NCI-H82 (cell line): Measurements from ENCODE around the gene RAB14.
A peak's percentile ranks its signal among the peaks of the same experiment; 100 is the strongest.
"Not testable (repeated sequence)": the region's sequence is repeated elsewhere in the genome, so short reads cannot be mapped to it uniquely, and the experiment has no call there.

Experiments
- DNase-seq: peaks from one replicate; lab custom pipeline; 2025; lab: John Stamatoyannopoulos, UW

Gene RAB14

DNA sequence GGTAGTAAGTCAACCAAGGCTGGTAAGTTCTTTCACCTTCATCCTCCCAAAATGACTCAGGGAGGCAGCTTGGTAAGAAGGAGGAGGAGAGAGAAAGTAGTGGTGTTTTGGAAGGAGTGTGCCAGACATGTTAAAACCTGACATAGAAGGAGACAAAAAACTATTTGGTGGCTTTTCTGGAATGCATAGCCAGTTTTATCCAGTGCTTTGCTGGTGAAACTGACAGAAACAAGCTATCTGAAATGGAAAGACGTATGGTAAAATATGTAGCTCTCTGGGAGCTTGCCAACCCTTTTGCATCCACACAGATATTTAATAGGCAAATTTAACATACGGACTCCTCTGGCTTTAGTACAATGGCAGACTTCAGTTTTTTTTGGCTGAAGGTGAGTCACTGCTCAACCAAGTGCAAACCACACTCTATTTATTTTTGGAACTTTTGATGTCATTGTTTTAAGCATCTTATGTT is 45.4 kb downstream of the RAB14 start:
- no peak for DNase-seq

DNA sequence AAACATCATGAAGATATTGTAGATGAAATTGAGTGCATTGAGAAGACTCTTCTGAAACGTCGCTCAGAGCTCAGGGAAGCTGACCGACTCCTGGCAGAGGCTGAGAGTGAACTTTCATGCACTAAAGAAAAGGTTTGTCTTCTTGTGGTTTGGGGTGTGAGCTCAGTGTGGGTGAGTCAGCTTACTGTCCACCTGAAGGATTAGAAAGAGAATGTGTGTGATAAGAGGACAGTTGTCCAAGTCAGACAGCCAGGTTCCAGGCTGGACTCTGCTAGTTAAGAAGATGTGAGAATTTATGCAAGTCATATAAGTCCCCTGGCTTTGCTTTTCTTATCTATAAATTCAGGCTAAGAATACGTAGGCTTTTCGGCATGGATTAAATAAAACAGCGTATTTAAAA is 46.9 kb downstream of the RAB14 start:
- no peak for DNase-seq

DNA sequence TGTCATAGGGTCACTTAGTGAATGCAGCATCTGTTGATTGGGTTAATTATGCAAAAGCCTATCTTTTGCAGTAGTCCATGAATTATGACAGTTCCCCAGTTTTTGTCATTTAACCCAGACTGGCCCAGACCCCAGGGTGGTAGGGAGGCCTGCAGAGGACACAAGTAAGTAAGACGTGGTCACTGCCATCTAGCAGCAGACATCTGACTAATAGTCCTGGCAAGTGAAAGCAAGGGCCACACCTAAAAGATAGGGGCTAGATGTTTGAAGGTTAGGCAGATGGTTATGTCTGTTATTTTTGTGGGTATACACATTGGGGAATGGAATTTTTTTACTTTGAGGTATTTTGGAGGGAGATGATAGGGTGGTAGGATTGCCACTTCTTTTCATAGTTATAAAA is 48.0 kb downstream of the RAB14 start:
- DNase-seq = no peak

DNA sequence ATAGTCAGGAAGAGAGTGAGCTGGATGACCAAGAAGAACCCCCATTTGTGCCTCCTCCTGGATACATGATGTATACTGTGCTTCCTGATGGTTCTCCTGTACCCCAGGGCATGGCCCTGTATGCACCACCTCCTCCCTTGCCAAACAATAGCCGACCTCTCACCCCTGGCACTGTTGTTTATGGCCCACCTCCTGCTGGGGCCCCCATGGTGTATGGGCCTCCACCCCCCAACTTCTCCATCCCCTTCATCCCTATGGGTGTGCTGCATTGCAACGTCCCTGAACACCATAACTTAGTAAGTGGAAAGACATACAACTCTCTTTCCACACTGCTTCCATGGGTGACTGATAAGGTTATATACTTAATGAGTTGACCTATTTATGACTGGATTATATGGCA is 51.5 kb downstream of the RAB14 start:
- DNase-seq = no peak

DNA sequence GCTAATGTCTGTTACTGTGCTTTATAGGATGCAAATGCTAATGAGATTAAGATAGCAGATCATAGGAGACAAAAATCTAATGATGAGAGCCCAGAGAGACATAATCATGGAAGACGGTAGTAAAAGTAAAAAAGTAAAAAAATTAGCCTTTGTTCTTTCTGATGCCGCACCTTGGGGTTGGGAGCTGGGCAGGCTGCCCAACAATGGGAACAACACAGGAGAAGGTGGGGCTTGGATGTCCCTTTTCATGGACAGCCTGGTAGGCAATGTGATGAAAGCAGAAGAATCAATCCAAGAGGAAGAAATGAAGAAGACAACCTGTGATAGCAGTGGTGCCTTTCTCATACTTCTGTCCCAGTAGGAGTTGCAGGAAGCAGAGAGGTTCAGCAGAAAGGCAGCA is 57.2 kb downstream of the RAB14 start:
- DNase-seq = no peak

DNA sequence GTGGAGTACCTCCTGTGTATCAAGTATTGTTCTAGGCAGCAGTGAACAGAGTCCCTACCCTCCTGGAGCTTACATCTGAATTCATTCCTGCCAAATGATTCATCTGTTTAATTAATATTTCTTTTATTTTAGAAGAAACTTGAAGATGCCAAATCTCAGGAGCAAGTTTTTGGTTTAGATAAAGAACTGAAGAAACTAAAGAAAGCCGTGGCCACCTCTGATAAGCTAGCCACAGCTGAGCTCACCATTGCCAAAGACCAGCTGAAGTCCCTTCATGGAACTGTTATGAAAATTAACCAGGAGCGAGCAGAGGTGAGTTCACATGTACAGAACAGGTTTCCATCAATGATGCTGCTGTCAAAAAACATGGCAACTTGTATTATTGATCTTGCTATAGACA is 57.9 kb downstream of the RAB14 start:
- no peak for DNase-seq

DNA sequence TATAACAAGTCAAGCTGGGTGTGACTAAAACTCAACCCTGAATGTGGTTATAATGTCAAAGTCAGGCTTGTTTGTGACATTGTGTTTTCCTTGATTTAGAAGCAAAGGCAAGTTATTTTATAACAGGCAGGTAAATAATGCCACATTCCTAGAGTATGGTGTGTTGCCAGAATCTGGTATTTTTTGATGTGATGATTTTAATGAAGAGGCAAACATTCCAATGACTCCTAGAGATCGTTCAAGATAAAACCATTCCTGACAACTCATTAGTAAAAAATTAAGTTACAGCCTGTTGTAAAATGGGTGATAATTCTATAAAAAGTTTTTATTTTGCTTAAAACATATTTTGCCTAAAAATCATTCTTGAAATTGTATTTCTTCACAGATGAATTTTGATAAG is 60.0 kb downstream of the RAB14 start:
- DNase-seq = no peak

DNA sequence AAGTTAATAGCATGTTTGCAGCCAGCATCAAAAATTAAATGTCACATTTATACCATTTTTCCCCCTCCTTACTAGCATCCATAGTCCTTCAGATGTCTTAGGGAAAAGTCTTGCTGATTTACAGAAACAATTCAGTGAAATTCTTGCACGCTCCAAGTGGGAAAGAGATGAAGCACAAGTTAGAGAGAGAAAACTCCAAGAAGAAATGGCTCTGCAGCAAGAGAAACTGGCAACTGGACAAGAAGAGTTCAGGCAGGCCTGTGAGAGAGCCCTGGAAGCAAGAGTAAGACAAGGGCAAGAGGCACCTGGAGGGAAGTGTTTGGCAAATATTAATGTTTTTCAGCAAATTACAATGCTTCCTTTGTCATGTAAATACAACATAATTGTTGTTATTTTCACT is 60.4 kb downstream of the RAB14 start:
- DNase-seq = no peak

DNA sequence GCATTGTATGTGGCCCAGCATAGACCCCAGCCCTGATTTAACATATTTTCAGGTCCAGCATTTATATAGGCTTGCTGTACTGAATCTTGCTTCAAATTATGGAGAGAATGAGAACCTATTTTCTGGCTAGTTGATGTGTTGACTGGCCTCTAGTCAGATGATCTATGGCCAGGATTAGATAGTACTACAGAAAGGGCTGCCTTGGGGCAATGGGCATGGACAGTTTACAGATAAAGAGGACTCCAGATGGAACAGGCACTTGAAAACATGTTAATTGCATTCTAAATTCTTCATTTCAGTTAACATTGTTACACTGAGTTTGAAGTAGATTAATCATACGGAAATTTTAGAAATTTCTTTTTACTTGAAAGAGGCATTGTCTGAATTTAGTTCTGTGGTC is 61.5 kb downstream of the RAB14 start:
- no peak for DNase-seq

DNA sequence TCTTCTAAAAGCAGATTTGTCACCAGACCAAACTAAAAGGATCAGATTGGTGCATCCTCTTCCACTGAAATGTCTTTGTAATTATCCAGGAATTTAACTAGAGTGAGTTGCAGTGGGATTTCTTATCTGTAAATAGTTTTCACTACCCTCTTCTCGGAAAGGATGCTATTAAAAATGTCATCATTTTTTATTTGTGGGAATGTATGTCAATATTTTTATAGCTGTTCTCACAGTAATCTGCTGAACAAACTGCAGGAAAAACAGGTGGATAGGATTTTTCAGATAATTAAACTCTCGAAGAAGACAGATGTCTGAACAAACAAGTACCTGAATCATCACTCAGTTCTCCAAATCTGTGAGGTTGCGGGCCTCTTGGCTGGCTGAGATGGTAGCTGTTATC is 62.7 kb downstream of the RAB14 start:
- DNase-seq = no peak

DNA sequence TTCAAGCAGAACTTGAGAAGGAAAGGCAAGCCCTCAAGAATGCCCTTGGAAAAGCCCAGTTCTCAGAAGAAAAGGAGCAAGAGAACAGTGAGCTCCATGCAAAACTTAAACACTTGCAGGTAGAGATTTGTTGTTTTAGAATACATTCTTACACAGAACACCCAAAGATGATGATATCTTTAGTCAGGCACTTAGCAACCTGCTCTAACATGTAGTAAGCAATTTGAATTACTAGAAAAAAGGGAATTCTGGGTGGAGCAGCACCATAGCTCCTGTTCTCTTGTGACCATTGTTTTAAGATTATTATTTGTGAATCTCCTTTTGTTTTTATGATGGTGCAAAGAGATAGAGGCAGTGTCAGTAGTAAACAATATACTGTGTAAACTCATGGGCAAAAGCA is 63.1 kb downstream of the RAB14 start:
- DNase-seq = no peak

DNA sequence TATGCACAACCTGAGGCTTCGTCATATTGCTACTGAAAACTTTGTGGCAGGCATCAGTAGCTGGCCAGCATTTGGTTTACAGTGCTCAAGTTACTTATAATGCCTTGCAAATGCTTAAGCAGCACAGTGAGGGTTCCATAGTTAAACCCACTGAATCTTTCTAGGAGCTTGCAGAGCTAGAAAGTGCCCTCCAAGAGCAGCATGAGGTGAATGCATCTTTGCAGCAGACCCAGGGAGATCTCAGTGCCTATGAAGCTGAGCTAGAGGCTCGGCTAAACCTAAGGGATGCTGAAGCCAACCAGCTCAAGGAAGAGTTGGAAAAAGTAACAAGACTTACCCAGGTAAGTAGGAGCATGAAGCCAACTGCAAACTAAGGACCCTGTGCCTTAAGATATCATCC is 66.0 kb downstream of the RAB14 start:
- DNase-seq = no peak

DNA sequence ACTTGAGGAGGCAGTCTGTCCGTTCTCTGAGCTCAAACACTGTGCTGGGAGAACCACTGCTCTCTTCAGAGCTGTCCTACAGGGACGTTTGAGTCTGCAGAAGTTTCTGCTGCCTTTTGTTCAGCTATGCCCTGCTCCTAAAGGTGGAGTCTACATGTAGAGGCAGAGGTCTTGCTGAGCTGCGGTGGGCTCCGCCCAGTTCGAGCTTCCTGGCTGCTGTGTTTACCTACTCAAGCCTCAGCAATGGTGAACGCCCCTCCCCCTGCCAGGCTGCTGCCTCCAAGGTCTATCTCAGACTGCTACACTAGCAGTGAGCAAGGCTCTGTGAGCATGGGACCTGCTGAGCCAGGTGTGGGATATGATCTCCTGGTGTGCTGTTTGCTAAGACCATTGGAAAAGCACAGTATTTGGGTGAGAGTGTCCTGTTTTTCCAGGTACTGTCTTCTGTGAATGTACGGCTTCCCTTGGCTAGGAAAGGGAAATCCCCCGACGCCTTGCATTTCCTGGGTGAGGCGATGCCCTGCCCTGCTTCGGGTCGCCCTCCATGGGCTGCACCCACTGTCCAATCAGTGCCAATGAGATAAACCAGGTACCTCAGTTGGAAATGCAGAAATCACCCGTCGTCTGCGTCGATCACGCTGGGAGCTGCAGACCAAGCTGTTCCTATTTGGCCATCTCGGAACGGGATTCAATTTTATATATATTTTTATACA is 68.4 kb downstream of the RAB14 start:
- peak; percentile 20 for DNase-seq

DNA sequence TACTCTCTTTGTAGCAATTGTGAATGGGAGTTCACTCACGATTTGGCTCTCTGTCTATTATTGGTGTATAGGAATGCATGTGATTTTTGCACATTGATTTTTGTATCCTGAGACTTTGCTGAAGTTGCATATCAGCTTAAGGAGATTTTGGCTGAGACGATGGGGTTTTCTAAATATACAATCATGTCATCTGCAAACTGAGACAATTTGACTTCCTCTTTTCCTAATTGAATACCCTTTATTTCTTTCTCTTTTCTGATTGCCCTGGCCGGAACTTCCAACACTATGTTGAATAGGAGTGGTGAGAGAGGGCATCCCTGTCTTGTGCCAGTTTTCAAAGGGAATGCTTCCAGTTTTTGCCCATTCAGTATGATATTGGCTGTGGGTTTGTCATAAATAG is 72.3 kb downstream of the RAB14 start:
- not testable (repeated sequence) for DNase-seq
